SK-N-DZ (cell line): ENCODE results near the gene PARD3.
"Not testable (repeated sequence)": the region's sequence is repeated elsewhere in the genome, so short reads cannot be mapped to it uniquely, and the experiment has no call there.

Experiments used
- DNase-seq: peaks from one replicate; pipeline ENCODE4 v3.0.0-alpha.2; 2015; ENCODE audit warnings: low spot score

Gene PARD3

DNA sequence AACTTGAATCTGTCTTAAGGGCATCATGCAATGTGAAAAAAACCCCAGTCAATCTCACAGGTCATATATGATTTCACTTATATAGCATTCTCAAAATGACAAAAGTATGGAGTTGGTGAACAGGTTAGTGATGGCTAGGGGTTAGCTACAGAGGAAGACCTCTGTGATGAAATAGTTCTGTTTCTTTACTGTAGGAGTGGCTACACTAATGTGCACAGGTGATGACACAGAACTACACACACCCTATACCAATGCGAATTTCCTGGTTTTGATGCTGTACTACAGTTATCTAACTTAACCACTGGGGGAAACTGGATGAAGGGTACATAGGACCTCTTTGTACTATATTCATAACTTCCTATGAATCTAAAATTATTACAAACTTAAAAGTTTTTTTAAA is 541.8 kb downstream of the PARD3 start:
- DNase-seq, result no peak

DNA sequence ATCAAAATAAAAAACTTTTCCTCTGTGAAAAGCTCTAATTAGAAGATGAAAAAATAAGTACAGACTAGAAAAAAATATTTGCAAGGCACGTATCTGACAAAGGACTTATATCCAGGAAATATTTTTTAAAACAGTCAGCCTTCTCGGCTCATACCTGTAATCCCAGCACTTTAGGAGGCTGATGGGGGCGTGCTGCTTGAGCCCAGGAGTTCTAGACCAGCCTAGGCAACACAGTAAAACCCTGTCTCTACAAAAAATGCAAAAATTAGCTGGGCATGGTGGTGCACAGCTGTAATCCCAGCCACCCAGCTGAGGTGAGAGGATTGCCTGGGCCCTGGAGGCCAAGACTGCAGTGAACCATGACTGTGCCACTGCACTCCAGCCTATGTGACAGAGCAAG is 542.8 kb downstream of the PARD3 start:
- no peak for DNase-seq

DNA sequence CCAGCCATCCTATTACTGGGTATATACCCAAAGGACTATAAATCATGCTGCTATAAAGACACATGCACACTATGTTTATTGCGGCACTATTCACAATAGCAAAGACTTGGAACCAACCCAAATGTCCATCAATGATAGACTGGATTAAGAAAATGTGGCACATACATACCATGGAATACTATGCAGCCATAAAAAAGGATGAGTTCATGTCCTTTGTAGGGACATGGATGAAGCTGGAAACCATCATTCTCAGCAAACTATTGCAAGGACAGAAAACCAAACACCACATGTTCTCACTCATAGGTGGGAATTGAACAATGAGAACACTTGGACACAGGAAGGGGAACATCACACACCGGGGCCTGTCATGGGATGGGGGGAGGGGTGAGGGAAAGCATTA is 546.7 kb downstream of the PARD3 start:
- not testable (repeated sequence) for DNase-seq

DNA sequence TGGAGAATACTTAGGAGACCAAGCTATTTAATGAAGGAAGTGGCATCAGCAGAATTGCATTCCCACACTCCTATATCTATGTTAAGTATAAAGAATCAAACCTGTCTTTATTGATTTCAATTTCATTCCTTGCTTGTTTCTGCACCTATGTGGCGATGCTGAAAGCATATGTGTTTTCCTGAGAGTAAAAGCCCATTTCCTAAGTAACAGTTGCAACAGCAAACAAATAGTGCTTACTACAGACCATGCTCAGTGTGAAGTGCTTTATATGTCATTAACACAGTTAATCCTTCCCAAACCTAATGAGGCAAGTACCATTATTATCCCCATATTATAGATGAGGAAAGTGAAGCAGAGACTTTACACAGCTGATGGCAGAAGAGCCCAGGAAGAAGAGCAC is 552.1 kb downstream of the PARD3 start:
- no peak for DNase-seq

DNA sequence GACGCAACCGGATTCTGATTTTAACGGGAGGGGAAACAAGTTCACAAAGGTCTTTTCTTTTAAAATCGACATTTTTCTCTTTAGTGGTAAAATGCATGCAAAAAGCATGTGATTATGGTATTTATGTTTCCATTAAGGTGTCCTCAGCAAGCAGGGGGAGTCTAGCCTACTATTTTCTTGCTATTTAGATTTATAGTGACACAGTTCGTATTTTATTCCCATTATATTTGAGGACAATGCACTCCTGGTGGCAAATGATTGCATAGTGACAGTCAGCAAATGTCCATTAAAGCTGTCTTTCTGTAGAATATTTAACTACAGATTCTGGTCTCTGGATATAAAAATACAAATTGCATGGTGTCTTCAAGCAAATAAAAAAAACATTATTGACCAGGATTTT is 554.2 kb downstream of the PARD3 start:
- no peak for DNase-seq

DNA sequence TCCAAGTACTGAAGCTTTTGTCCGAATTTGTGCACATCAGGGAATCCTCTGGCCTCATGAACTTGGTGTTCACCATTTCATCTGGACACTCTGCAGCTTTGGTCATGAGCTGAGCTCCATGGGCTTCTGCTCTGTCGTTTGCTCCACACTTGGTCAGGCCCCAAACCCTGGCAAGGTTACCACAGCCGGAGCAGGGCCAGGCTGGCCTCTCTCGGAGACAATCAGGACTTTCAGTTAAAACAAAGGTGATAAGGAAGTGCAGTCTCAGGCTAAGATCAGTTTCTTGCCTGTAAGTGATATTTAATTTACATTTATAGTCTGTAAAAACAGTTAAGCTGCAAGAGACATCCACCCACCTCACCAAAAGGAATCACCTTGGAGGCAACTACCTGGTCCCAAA is 558.9 kb downstream of the PARD3 start:
- DNase-seq, result no peak

DNA sequence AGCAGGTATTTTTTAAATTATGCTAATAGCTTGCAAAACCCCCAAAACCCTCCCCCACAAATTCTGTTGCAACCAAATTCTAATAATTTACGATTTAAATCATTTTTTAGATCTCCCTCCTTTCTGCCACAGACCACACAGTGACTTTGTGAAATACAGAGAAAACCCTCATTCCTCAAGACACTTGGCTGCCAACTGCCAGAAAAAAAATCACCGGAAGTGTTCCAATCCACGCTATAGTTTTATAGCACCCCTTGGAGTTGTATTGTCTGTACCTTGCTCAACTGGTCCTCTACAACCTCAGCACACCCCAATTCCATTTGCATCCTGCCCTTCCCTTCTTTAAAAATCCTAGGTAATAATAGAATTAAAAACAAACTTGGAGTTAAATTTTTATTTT is 560.1 kb downstream of the PARD3 start:
- no peak for DNase-seq

DNA sequence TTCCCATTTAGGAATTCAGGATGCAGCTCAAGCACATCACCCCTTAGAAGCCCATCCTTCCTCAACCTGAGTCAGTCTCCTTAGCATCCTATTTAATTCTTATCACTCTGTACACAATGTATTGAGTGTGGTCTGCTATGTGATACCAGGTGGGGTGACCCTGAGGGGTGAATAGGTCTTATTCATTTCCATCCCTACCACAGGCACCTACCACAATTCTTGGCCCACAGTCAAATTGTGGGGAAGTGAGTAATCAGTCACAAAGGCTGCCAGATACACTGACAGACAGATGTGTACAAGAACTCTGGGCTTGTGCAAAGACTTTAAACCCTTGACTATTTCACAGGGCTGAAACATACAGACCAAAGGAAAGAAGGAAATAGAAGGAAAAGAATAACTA is 560.5 kb downstream of the PARD3 start:
- no peak for DNase-seq

DNA sequence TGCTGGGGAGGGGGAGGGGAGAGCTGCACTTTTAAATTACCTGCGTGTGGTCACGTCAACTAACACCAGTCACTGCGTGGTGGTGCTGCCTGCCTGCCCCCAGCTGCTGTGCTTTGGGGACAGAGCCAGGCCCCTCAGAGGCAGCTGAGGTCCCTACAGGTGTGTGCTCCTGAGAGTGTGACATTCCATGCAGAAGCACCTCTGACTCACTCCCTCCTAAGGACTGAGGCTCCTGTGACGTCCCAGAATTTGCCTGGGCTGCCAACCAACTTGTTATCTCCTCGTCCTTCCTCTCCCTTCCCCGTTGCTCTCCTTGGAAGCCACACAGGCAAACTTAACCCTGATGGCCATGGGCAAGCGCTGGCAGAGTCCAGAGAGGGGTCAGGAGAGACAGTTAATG is 563.0 kb downstream of the PARD3 start:
- no peak for DNase-seq

DNA sequence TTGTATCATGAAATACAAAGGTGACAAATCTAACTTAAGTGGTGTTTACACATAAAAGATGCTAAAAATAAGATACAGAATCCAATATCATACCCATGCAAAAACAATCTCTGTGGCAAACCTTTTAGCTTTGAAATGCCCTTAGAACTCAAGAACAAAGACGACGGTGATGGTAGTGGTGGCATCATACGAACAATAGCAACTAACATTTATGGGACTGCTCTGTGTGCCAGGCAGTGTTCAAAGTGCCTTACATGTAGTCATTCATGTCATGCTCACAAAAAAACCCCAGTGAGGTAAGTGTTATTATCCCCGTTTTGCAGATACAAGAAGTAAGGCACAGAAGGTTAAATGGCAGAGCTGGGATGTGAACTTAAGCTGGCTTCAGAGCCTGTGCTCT is 563.9 kb downstream of the PARD3 start:
- DNase-seq, result no peak

DNA sequence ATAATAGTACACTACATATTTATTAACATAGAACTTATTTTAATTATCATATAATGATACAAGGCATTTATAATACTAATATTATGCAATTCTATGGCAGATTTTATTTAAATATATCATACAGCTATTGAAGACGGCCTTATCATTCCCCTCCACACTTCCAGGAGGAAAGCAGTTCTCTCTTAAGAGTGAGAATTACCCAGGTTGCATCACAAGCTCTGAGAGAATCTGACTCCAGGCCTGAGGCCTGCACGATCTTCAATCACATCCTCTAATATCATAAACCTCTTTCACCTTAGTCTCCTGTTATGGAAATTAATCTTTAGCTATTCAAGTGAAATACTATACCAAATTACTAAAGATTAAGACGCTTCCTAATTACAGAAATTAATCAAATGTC is 564.4 kb downstream of the PARD3 start:
- DNase-seq, result no peak

DNA sequence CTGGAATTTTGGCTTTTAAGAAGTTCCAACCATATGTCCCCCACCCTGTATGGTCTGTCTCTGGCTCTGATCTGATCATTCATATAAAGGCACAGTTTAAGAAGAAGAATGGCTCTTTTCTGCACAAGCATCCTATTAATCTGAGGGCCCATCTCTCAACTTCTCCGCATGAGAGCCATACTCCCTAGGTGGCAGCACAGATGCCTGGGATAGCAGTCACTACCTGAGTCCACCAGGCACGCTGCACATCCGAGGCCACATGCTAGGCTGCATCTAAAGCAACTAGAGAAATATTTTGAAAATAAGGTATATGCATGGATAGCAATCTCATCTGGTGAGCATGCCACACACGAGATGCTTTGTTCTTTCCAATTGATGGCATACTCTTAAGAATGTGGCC is 565.5 kb downstream of the PARD3 start:
- peak; percentile 9 for DNase-seq

DNA sequence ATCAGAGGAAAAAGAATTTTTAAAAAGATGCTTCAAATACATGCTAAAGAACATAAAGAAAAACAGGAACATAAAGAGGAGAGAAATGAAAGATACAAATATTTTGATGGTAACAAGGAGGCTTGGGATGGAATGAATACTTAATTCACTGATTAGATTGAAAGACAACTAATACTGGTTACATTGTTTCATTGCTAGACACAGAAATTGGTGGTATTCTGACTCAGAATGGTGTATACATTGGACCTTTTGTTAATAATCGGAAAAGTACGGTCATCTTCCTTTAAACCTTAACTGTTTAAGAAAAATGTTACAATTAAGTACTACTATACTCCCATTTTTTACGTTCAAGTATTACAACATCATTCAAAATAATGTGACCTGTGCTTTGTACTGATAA is 567.5 kb downstream of the PARD3 start:
- no peak for DNase-seq

DNA sequence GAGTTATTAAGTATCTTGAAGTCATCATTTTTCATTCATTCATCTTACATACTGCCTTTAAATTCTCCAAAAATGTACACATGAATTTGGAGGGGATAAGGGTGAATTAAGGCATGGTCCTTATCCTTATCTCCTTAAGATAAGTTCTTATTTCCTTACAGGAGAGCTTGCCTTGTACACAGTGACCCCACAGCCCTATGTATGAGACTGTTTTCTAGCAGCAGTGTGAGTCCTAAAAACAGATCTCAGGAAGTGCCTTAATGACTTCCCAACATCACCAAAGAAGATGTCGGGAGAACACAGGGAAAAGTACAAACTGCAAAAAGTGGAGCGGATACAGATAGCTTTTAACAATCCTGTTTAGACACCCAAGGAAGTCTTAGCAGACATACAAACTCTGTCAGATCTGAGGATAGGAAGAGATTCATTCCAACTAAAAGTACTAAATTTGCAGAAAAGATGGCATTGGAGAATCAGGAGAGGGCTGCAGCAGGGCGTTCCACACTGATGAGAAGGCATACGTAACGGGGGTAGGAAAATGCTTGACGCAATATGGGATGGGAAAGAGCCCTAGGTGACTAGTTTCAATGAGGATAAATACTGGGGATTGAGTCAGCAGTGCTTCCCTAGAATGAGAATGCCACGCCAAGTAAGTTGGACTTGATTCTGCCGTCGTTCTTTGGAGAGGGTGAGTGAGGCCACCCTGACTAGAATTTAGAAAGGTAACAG is 570.2 kb downstream of the PARD3 start:
- DNase-seq, result no peak

DNA sequence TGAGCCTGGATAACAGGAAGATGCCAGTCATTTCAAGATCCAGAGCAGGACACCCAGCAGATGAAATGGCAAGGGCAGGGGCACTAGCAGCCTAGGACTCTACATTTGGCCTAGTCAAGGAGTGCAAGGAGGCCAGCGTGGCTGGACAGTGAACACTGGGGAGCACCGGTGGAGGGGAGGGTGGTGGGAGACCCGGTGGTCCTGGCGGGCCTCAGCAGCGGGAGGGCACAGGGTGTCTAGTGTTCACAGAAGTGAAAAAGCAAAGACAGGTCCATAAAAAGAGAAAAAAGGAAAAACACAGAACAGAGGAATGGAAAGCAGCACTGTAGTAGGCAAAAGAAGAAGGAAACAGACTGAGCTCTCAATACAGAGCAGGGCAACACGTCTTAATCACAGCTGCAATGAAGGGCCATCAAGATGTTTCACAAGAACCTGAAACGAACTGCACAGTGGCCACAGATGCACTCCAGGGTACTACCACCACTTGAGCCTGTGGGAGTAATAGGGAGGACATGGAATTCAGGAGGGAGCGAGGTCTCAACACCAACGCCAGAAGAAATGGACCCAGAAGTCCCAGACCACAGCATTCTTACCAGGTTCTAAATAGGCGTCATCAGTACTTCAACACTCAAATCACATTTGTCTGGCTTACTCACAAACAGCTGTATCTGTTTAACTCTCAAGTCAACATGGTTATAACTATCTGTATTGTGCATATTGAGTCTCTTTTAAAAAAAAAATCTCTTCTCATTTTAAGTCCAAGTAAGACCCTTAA is 573.7 kb downstream of the PARD3 start:
- no peak for DNase-seq

DNA sequence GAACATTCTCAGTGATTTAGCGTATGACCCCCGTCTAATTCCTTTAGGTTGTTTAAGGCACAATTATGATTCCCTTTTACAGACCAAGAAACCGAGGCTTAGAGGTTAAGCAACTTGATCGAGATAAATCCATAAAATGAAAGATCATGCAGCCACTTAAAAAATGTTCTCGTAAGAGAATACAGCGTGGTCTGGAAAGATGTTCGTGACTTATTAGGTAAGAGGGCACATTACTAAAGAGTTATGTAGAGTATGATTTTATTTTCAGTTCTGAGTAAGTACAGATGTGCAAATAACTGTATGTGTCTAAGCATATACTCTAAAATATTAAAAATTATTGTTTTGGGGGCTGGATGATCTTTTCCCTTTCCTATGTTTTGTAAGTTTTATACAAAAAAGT is 575.1 kb downstream of the PARD3 start:
- no peak for DNase-seq

DNA sequence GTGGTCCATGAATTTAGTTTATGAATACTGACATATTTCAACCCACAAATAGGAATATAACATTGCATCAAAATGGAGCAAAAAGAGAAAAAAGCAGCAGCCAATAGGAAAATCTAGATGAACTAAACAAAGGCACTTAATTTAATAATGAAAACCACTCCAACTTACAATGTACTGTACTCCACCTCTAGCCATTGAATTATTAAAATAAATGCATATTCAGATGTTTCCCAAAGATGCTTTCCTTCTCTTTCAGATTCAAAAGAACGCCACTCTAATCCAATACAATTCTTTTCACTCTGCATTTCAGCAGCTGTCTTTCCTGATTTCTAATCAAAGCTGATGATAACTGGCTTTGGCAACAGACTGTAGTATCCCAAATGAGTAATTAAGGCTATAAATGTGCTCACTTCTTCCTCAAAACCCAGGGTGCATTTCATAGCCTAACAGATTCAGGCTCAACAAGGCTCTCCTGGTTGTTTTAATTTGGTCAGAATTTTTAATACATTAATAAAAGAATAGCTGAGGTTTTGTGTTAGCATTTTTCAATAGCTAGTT is 577.1 kb downstream of the PARD3 start:
- no peak for DNase-seq

DNA sequence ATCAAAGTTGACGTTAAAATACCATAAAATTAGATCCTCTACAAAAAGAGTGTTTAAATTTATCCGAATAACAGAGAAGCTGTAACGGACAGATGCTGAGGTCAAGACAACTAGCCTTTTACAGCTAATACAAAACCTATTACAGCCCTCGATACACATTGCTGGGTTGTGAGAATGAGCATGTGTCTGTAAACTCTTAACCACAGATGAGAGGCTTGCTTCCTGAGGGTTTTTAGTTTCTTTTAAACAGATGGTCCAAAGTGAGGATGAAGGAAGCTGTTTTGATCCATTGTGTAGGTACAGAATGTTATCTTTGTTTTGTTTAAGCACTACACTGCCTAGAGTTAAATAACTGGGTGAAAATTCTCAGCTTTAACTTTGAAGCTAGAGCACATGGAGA is 578.2 kb downstream of the PARD3 start:
- no peak for DNase-seq

DNA sequence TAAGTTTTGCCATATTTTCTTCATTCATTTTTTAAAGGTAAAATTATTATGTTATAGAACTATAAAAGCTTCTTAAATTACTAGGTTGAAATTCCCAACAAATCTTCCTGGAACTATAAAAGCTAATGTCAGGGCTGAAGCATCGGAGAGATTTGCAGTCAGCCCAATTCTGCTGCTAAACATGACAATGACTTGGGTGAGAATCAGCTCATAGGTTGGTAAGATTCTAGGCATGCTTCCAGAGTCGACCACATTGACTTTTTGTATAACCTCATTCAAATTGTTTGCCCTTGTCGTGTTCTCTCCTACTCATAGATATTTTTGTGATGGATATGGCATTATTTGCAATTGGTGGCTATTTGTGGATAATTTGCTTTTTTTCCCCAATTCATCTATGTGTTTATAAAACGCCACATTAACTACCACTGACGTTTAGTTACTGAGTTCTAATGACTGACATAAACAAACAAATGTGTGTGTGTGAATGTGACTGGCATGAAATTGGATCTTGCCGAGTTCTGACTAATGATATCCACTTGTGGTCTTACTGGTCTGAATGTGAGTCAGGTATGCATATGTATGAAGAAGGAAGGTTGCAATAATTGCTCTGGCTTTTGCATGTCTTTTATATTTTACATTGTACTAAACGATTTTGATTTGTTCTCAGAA is 579.8 kb downstream of the PARD3 start:
- no peak for DNase-seq

DNA sequence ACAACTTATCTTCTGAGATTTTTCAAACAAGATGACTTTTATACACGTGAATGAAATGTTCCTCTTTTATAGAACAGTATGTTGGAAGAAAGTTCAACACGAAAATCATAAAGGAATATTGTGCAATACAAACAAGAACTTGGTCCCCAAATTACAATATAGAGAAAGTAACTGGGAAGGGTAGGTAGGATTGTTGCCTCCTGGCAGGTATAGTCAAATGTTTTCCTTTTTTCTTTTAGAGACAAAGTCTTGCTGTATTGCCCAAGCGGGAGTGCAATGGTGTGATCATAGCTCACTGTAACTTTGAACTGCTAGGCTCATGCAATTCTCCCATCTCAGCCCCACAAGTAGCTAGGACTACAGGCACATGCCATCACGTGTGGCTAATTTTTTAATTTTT is 582.6 kb downstream of the PARD3 start:
- DNase-seq, result no peak

DNA sequence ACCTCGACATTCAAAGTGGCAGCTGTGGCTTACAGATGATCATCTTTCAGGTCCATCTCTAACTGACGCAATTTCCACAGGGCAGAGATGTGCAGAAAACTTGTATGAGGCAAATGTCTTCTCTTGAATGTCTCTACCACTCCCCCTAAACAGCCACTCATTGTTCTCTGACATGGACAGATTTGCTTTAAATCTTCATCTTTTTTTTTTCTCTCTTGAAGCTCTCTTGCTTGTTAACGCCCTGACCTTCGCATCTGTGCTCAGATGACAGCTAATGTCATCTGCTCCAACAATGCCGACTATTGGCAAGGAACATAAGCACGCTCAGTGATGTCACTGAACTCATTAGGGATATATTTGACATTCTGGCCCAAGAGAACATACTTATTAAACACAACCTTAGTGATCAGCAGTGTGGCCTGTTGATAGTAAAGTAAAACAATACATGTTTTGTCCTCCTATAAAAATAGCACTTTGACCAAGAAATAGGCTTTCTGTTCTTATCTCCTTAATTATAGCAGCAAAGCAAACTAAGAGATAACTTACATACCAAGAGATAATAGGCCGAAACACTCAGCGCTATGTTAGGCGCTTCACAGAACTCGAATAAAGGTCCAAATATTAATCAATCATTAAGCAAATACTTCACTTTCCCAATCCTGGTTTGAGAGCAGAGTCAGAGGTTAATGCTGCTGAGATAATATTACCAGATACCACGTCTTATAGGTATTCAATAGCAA is 583.5 kb downstream of the PARD3 start:
- DNase-seq, result no peak

DNA sequence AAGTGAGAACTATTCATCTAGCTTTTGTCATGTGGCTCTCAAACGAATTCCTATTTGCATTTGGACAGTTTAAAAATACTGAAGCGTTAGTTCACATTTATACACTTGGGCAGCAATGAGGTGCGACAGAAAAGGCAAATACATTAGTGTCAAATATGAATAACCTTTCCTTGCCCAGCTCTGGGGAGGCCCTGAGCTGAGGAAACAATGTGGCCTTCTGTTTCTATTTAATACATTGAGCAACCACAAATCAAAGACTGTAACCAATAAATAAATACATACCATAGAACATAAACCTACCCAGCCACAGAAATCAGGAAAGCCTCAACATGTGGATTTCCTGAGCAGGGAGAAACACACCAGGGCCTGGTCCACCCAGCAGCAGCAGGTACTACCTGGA is 585.2 kb downstream of the PARD3 start:
- DNase-seq, result no peak
